Tibial nerve (tissue), 4 donors: Measurements from ENCODE around the gene MSX1. TPM values are rescaled to one million over a fixed set of nuclear protein-coding genes. Genes with fewer than 3 reads are reported as not detected.

Experiments used
- DNase-seq, 2 donors: peaks; one replicate each; pipeline ENCODE4 v3.0.0-alpha.2; 2019; ENCODE audit warnings: low spot score in 2 of 2
- H3K27ac ChIP-seq, 4 donors: fragments of 200-600 bp; sonication (generic) in 3 of 4; one replicate each; pipeline ENCODE4 v1.5.1; 2017 to 2019; ENCODE audit warnings: mild to moderate bottlenecking in 1 of 4
- H3K27me3 ChIP-seq, 2 donors: fragments of 200-600 bp; sonication (generic) in 1 of 2; one replicate each; pipeline versions ENCODE4 v1.5.1 to v1.6.0; 2017 to 2019
- H3K36me3 ChIP-seq, 3 donors: fragments of 200-600 bp; sonication (generic); one replicate each; pipeline ENCODE4 v1.5.1; 2018 to 2019
- H3K4me1 ChIP-seq, 4 donors: fragments of 200-600 bp; sonication (generic) in 3 of 4; one replicate each; pipeline ENCODE4 v1.5.1; 2017 to 2019
- H3K4me3 ChIP-seq, 4 donors: fragments of 200-600 bp; sonication (generic) in 3 of 4; one replicate each; pipeline ENCODE4 v1.5.1; 2017 to 2019; ENCODE audit warnings: mild to moderate bottlenecking in 1 of 4, moderate library complexity in 1 of 4
- H3K9me3 ChIP-seq, 4 donors: fragments of 200-600 bp; sonication (generic) in 3 of 4; one replicate each; pipeline ENCODE4 v1.5.1; 2017 to 2019
- EP300 ChIP-seq, 2 donors: sonication (generic); formaldehyde crosslinking; IDR thresholded peaks; one replicate each; pipeline ENCODE4 v1.6.1; 2017; ENCODE audit warnings: antibody characterized with exemption in 2 of 2, mild to moderate bottlenecking in 1 of 2
- POLR2A ChIP-seq, 2 donors: fragments of 450-650 bp; IDR thresholded peaks; one replicate each; pipeline ENCODE4 v1.6.1; 2017; ENCODE audit warnings: antibody characterized with exemption in 2 of 2, mild to moderate bottlenecking in 2 of 2, moderate library complexity in 2 of 2
- WGBS, 2 donors: methylation state at CpG; one replicate each; pipeline ENCODE4 v1.1.5; 2018; 5-methylcytosine and 5-hydroxymethylcytosine counted together
- total RNA-seq, 4 donors: library from RNA; depleted of rRNA; stranded (reverse); fragments of >200 nt; gene quantifications; one replicate each; pipeline ENCODE4 v1.1.0, GENCODE V29; 2016
- TF ChIP-seq, protein P1 (sequence below), 5 experiments: fragments of 200-600 bp in 3 of 5; fragments of 450-650 bp in 2 of 5; sonication (generic) in 3 of 5; IDR thresholded peaks; one replicate each; pipeline ENCODE4 v1.5.1; 2016 to 2019; ENCODE audit warnings: antibody characterized with exemption in 5 of 5, mild to moderate bottlenecking in 3 of 5, moderate library complexity in 2 of 5

Gene MSX1
- total RNA-seq, 4 donors from 2014 or later = 9.4 to 42.3 (median 21.7) TPM

DNA sequence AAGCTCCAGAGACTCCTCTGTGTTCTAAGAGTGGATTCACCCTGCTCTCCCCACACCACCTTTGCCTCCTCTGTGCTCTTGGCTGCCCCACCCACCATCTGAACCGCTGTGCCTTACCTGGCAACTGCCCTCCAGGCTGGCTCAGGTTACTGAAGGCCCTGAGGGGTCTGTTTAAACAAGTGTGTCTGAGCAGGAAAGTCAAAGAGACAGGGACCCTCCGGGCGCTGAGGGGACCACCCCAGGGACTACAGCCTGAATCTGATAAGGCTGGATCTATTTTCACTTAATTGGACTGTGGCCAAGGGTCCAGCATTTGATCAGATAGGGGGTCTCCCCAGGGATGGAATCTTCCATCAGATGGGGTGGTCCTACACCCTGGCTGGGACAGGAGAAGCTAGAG lies 10.4 kb upstream of the MSX1 start:
- H3K27me3 ChIP-seq = peaks cover 0 to 78% of the 10 kb centered on the region in 2 donors
- WGBS, 2 donors = 39 to 53% methylated on average over 3 of the region's 3 CpGs
- no peaks in the 10 kb centered on the region for H3K9me3 ChIP-seq
- TF ChIP-seq EP300 (IDR thresholded peaks at IDR 0.05) = no peak
- TF ChIP-seq, protein P1, sequence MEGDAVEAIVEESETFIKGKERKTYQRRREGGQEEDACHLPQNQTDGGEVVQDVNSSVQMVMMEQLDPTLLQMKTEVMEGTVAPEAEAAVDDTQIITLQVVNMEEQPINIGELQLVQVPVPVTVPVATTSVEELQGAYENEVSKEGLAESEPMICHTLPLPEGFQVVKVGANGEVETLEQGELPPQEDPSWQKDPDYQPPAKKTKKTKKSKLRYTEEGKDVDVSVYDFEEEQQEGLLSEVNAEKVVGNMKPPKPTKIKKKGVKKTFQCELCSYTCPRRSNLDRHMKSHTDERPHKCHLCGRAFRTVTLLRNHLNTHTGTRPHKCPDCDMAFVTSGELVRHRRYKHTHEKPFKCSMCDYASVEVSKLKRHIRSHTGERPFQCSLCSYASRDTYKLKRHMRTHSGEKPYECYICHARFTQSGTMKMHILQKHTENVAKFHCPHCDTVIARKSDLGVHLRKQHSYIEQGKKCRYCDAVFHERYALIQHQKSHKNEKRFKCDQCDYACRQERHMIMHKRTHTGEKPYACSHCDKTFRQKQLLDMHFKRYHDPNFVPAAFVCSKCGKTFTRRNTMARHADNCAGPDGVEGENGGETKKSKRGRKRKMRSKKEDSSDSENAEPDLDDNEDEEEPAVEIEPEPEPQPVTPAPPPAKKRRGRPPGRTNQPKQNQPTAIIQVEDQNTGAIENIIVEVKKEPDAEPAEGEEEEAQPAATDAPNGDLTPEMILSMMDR (IDR thresholded peaks at IDR 0.05) = no peak
- TF ChIP-seq POLR2A (IDR thresholded peaks at IDR 0.05) = no peak
- no peak overlapping the region for H3K27ac ChIP-seq
- H3K4me1 ChIP-seq = peaks cover 0 to 16% (median 13%) of the 10 kb centered on the region in 4 donors
- no peak overlapping the region for H3K4me3 ChIP-seq
- H3K36me3 ChIP-seq = no peaks in the 10 kb centered on the region
- DNase-seq = peak in 1 of 2 donors; percentile 5

DNA sequence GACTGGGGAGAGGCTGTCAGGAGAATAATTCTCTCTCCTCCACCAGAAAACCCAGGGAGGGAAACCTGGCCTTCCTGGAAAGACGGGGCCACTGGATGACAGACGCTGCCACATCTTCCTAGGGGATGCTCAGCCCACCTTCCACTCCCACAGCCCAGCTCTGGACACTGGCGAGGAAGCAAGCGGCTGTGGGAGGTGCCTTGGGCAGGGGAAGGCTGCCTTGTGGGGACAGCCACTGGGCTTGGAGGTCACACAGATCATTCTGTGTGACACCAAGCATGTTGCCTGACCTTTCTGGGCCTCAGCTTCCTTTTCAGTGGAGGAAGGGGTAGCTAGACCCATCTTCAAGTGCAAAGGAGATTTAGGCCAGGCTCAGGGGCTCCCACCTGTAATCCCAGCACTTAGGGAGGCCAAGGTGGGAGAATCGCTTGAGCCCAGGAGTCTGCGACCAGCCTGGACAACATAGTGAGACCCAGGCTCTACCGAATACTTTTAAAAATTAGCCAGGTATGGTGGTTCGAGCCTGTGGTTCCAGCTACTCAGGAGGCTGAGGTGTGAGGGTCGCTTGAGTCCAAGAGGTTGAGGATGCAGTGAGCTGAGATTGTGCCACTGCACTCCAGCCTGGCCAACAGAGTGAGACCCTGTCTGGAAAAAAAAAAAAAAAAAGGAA lies 9.8 kb upstream of the MSX1 start:
- no peak for TF ChIP-seq EP300 (IDR thresholded peaks at IDR 0.05)
- no peak for TF ChIP-seq POLR2A (IDR thresholded peaks at IDR 0.05)
- TF ChIP-seq, protein P1 (IDR thresholded peaks at IDR 0.05) = no peak
- Histone ChIP-seq H3K4me3 (no peak overlapping the region), H3K27me3 (peaks cover 0 to 78% of the 10 kb centered on the region in 2 donors), H3K27ac (no peak overlapping the region), H3K9me3 (no peaks in the 10 kb centered on the region), H3K36me3 (no peaks in the 10 kb centered on the region), H3K4me1 (peaks cover 0 to 18% (median 13%) of the 10 kb centered on the region in 4 donors)
- DNase-seq = no peak
- WGBS, 2 donors = 88 to 94% methylated on average over 9 of the region's 9 CpGs

DNA sequence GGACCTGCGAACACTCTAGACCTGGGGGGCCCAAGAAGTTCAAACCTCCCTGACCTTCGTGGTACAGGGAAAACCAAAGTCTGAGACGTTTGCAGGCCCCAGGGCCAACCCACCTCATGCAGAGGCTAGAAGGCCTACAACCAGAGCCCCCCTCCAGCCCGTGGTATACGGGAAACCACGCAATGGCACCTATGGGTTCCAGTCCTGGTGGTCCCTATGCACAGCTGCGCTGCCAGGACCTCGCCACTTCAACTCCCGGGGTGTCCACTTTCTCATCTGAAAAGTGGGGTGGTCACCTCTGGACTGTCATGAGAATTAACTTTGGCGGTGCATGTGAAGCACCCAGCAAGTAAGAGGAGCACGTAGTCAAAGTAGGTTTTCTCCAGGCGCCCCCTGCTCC lies 8.4 kb upstream of the MSX1 start:
- Histone ChIP-seq H3K27ac (no peak overlapping the region), H3K9me3 (no peaks in the 10 kb centered on the region), H3K36me3 (no peaks in the 10 kb centered on the region), H3K4me3 (no peak overlapping the region), H3K27me3 (peaks cover 0 to 86% of the 10 kb centered on the region in 2 donors), H3K4me1 (peaks cover 0 to 32% (median 15%) of the 10 kb centered on the region in 4 donors)
- WGBS, 2 donors = 86 to 91% methylated on average over 8 to 9 of the region's 12 CpGs
- TF ChIP-seq, protein P1 (IDR thresholded peaks at IDR 0.05) = no peak
- no peak for TF ChIP-seq EP300 (IDR thresholded peaks at IDR 0.05)
- TF ChIP-seq POLR2A (IDR thresholded peaks at IDR 0.05) = no peak
- DNase-seq = no peak

DNA sequence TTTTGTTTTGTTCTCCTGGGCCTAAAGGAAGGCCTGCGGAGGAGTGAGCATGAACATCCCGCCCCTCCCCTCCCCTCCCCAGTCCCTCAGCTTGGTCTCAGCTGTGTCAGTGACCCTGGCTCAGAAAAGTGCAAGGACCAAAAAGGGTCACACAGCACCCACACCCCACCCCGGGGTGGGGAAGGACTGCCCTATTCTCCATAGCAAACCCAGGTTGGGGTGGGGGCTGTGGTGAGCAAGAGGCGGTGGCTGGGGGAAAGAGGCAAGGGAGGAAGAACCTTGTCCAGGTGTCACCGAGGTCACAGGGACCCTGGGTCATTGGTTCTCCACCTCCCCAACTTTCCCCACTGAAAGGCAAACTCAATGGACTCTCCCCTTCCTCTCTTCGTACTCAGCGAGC lies 7.6 kb upstream of the MSX1 start:
- Histone ChIP-seq H3K9me3 (no peaks in the 10 kb centered on the region), H3K27ac (no peak overlapping the region), H3K4me1 (peaks cover 0 to 41% (median 19%) of the 10 kb centered on the region in 4 donors), H3K4me3 (no peak overlapping the region), H3K27me3 (peaks cover 0 to 89% of the 10 kb centered on the region in 2 donors), H3K36me3 (no peaks in the 10 kb centered on the region)
- DNase-seq = no peak
- WGBS, 2 donors = 65 to 84% methylated on average over 7 of the region's 7 CpGs
- TF ChIP-seq, protein P1 (IDR thresholded peaks at IDR 0.05) = no peak
- TF ChIP-seq POLR2A (IDR thresholded peaks at IDR 0.05) (no peak), EP300 (IDR thresholded peaks at IDR 0.05) (no peak)

DNA sequence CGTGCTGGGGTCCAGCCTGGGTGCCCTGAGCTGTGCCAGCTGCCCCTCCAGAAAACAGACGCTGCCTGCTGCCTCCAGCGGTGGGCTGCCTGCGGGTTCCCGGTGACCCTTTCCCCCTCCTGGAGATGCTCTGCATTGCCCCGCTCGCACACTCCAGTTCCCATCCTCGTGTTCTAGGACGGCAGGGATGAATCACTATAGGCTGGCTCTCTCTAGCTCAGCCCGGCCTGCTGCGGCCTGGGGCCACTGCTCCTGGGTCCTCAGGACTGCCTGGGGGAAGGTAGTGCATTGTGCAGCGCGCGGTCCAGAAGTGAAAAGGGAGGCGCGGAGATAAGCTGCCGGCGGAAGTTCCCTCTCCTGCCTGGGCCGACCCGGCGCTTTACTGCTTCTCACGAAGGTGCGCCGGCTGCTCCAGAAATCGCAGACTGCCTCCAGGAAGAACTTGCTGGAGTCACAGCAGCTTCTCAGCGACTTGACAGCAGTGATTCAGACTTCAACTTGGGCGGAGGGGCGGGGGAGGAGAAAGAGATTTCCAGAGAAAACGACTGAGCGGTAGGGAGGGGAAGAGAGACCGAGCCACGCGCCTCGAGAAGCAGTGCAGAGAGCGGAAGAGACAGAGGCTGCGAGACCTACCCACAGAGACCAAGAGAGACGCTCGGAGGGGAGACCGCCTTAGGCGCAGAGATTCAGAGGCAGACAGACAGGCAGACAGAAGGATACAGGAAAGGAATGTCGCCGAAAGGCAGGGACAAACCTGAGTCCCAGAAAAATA lies 6.7 kb upstream of the MSX1 start:
- Histone ChIP-seq H3K27ac (peak overlapping the region in 1 of 4 donors; percentile 44), H3K4me3 (peak overlapping the region in 3 of 4 donors; percentile 24 to 42 (median 25)), H3K4me1 (peaks cover 0 to 47% (median 19%) of the 10 kb centered on the region in 4 donors), H3K27me3 (peaks cover 0 to 91% of the 10 kb centered on the region in 2 donors), H3K36me3 (no peaks in the 10 kb centered on the region), H3K9me3 (peaks cover 0 to 3% (median 0%) of the 10 kb centered on the region in 4 donors)
- DNase-seq = no peak
- TF ChIP-seq EP300 (IDR thresholded peaks at IDR 0.05) (peak in 1 of 2 donors; percentile 31), POLR2A (IDR thresholded peaks at IDR 0.05) (no peak)
- TF ChIP-seq, protein P1 (IDR thresholded peaks at IDR 0.05) = peak in 1 of 5 experiments; percentile 27
- 2 to 5% methylated on average over 42 of the region's 42 CpGs for WGBS, 2 donors
